ENCODE results near the gene HDAC4. TPM values are rescaled to one million over a fixed set of nuclear protein-coding genes. Genes with fewer than 3 reads are reported as not detected.

The HDAC4 gene
- total RNA-seq, 1 experiment from 2014 or later: 4.5 TPM

DNA sequence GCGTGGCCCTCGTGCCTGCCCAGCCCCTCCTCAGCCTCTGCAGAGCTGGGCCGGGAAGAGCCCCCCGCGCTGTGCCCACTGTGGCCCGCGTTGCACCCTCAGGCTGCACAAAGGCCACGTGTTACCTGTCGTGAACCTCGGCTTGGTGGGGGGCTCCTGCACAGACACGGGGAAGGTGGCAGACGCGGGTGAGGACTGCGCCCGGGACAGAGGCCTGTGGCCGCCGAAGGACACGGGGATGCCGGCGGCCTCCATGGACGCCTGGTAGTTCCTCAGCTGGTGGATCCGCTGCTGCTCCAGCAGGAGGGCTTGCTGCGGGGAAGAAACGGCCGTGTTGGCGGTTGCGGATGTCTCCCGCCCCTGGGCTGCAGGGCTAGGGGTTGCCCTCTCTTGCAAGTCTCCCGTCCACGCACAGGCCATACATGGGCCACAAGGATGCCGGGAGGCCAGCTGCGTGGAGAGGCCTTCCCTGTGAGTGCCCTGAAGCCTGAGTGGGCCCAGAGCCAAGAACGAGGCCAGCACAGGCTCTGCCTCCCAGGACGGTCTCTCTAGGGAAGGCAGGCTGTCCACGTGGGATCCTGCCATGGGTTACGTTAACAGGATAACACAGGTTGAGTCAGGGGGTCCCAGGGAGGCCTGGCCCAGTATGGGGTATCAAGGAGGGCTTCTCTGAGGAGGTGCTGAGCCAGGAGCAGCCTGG lies 289.3 kb downstream of the HDAC4 start:
- in situ Hi-C loops (cut with HindIII; ENCODE audit: low sequenced_read_pairs): no loop called here
- no peak for DNase-seq (ENCODE audit: low spot score)

DNA sequence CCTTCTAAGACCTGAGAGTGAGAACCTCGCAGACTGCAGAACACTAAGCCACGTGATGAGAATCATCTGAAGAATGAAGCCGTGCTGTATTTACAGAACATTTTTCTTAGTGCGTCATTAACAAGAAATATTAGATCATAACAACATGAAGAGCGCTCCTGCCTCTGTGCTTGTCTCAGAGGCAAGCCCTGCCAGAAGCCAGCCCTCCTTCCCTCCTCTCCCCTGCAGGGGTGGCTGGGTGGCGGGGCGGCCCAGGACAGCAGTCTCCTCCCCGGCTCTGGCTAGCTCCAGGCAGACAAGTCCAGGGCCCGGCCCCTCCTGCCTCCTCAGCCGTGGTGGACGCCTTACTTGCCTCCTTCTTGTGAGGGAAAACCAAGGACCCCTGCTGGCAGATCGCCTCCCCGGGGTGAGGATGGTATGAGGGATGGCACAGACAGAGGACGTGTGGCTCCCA lies 290.2 kb downstream of the HDAC4 start:
- in situ Hi-C loops (cut with HindIII; ENCODE audit: low sequenced_read_pairs): no loop called here
- DNase-seq (ENCODE audit: low spot score): no peak

DNA sequence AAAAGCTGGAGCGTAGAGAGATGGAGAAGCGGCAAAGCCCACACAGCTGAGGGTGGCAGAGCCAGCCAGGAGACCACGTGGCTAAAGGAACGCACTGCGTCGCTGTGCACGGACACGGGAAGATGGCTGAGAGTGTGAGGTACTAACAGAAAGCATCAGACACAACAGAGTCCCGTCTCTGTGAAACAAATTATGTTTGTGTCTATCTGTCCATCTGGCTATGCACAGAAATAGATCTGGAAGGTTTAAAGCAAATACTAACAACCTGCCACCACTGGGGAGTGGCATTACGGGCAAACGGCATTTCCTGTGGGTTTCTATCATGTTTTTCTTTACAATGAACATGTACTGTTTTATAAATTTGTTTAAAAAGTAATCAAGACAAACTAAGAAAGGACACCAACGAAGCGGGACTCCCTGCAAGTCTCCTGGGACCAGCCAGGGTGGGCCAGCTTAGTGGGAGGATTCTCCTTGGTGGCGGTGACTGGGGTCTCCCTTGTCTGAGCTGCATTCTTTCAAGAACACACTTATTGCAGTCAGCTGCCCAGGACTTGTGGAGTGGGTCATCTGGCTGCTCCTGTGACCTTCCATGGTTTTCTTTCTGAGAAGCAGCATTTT lies 290.8 kb downstream of the HDAC4 start:
- in situ Hi-C loops (cut with HindIII; ENCODE audit: low sequenced_read_pairs): no loop called here
- DNase-seq (ENCODE audit: low spot score): no peak

DNA sequence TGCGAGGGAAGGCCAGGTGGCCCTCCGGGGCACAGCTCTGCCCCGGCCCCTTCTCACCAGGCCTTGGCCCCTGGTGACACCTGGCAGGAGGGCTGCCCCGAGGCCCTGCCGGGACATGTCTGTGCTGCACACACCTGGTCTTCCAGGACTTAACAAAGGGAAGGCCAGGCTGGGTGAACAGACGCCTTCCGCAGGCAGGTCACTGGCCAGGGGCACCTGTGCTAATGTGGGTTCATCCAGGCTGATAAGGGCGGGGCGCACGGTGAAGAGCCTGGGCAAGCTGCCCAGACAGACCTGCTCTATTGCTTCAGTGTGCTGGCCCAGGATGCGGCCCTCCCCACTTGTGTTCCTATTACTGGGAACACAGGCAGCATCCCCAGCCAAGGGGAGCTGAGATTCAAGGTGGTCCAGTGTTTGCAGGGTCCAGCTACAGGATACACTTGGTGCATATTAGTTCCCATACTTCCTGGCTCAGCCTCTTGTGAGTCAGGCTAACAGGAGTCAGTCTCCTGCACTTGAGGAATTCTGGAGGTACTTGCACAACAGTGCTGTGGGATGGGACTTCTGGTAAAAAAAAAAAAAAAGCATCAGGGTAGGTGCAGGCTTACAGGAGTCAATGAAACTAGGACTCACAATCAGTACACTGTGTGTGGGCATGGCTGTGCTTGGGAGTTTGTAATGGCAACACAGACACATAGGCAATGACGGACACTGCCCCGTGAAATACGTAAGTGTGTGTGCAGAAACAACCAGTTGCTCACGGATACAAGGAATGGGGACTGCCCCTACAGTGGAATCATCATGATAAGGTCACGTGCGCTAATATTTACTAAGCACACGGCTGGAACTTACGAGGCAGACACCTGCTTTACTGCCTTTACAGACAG lies 291.5 kb downstream of the HDAC4 start:
- in situ Hi-C loops (cut with HindIII; ENCODE audit: low sequenced_read_pairs): no loop called here
- DNase-seq (ENCODE audit: low spot score): peak; percentile 71

DNA sequence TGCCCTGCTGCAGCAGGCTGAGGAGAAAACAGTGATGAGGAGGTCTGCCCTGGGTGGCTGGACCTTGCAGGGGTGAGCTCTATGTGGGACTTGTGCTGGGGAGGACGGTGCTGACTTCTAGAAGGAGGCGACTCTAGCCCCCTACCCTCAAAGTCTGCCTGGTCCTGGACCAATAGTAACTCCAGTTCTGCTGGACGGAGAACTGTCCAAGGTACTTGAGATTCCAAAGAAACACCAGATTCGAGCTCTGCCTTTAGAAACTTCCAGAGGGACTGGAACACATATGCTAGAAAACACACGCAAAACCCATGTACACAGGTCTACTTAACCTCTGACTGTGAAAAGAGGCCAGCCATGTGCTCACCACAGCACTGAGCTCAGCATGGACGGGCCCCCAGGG lies 292.4 kb downstream of the HDAC4 start:
- DNase-seq (ENCODE audit: low spot score): no peak
- in situ Hi-C loops (cut with HindIII; ENCODE audit: low sequenced_read_pairs): no loop called here

DNA sequence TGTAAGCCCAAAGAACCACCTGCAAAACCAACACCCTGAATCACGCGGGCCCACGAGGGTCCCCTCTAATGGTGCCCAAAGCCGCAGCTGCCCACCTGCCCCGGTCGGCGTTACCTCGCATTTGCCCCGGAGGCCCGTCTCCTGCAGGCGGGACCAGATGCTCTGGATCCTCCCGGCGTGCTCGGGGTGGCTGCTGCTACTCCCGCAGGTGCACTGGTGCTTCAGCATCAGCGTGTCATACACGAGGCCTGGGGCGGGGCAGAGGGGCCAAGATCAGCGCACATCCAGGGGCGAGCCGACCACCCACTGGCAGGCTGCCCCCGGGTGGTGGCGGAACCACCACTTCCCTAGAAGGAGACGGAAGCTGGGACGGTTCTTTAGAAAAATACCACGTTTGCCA lies 292.9 kb downstream of the HDAC4 start:
- in situ Hi-C loops (cut with HindIII; ENCODE audit: low sequenced_read_pairs): no loop called here
- DNase-seq (ENCODE audit: low spot score): no peak

DNA sequence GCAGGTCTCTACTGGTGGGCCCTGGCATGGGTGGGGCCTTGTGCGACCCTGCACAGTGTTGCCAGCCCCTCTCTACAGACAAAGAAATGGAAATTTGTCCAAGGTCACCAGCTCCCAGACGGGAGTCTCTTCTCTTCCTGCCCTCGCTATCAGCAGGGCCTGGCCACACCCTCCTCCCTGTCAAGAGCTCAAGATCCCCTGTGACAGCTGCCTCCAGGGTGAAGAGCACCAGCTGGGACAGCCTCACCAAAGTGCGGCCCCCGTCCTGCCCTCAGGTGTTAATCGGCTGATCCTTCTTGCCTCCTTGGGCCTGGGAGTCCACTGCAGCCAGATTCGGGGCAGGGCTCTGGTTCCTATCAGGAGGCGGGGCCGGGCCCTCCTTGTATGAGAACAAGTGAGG lies 293.9 kb downstream of the HDAC4 start:
- no peak for DNase-seq (ENCODE audit: low spot score)
- in situ Hi-C loops (cut with HindIII; ENCODE audit: low sequenced_read_pairs): no loop called here

DNA sequence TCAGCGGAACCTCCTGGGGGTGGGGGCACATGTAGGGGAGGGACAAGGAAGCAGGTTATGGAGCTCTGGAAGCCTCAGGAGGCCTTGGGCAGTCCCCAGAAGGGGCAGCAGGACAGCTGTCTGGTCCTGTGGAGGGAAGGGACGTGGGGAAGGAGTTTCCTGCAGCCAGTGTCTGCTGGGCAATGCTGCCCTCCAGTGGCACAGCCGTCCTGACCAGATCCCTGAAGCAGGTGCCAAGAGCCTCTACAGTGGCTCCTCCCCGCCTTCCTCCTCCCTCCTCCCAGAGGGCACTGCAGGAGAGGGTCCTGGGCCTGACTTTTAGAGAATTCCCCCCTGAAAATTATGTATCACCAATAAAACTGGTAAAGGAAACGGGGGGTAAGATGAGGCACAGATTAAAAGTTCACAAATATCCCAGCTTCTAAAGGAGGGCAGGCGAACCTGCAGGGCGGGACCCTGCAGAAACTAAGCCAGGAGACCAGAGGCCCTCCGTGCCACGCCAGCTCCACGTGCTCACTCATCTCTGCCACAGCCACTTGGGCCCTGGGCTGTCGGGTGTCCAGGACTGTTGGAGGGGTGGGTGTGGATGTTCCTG lies 294.4 kb downstream of the HDAC4 start:
- in situ Hi-C loops (cut with HindIII; ENCODE audit: low sequenced_read_pairs): no loop called here
- peak; percentile 45 for DNase-seq (ENCODE audit: low spot score)

DNA sequence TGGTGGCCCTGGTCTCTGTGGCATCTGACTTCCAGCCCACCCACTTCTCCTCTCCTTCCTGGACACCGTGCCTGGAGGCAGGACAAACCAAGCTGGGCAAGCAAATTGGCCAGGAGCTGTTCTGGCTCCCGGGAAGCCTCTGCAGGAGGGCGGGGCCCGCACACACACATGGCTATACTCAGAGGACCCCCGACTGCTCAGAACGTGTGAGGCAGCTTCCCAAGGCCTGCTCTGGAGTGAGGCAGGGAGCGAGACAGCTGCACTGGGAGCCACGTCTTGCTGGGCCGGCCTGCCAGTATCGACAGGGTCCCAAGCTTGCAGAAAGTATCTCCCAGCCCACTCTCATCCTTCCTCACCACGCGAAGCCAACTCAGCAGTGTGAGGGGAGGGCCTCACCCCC lies 295.6 kb downstream of the HDAC4 start:
- DNase-seq (ENCODE audit: low spot score): no peak
- in situ Hi-C loops (cut with HindIII; ENCODE audit: low sequenced_read_pairs): no loop called here

DNA sequence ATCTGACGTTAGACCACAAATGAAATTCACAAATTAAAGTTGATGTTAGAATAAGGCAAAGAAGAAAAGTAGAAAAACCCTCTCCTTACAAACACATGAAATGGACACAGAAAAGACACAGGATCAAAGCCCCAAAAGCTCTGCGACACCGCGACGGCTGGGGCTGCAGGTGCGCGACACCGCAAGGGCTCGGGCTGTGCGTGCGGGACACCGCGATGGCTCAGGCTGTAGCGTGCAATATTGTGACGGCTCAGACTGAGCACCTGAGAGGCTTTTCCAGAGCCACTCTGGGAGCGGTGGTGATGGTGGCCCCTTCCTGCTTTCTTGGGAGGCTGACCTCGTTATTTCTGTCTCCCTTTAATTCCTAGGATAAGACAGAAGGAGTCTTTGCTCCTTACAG lies 296.0 kb downstream of the HDAC4 start:
- in situ Hi-C loops (cut with HindIII; ENCODE audit: low sequenced_read_pairs): no loop called here
- no peak for DNase-seq (ENCODE audit: low spot score)

DNA sequence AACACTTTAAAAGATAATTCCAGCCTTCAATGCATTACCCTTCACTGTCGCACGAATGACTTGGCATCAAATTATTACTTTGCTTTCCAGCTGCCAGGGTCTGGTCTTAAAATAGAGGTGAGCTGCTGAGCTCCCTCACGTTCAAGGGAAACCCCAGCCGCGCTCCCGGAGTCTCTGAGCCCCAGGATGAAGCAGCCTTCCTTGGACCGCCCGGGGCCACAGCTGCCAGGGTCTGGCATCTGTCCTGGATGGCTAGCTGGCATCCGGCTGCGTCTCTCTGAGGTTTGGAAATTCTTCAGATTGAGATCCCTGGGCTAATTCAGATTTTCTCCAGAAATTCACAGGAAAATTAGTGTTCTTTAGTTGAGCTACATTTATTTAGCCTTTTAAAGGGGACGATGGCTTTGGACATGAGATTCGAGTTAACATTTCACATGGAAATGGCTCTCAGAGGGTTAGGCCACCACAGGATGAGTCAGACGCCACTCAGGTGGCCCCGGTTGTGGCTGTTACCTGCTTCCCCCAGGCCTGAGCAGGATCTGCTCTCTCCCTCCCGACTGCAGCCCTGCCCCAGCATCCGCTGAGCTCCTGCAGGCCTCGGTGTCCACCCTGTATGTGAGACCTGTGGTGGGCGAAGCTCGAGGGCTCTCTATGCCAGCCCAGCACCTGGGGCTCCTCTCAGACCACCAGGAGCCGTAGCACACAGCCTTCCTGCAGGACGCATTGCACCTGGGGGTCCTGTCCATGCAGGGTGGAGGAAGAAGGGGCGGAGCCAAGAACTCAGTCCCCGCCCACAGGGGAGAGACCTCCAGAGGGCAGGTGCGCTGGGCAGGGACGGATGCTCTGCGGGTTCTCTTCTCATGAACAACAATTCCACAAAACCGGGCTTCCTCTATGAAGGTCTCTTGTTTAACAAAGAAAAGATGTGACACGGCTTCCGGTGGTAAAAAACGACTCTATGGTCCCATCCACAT lies 297.4 kb downstream of the HDAC4 start:
- in situ Hi-C loops (cut with HindIII; ENCODE audit: low sequenced_read_pairs): no loop called here
- DNase-seq (ENCODE audit: low spot score): no peak

DNA sequence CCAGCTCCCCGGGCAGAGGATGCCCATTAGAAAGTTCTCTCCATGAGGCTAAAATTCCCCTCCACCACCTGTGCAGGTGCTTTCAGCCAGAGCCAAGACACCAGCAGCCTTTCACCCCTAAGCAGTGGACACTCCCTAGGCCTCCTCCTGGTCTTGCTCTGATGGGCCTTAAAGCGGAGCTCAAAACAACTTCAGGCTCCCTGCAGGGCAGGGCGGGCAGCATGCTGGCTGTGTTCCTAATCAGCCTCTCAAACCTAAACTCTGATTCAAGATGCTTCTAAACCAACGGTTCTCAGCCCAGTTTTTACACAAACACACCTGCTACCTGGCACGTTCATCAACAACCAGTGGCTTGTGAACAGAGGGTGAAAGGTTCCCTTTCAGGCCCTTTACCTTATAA lies 298.6 kb downstream of the HDAC4 start:
- in situ Hi-C loops (cut with HindIII; ENCODE audit: low sequenced_read_pairs): no loop called here
- DNase-seq (ENCODE audit: low spot score): no peak

DNA sequence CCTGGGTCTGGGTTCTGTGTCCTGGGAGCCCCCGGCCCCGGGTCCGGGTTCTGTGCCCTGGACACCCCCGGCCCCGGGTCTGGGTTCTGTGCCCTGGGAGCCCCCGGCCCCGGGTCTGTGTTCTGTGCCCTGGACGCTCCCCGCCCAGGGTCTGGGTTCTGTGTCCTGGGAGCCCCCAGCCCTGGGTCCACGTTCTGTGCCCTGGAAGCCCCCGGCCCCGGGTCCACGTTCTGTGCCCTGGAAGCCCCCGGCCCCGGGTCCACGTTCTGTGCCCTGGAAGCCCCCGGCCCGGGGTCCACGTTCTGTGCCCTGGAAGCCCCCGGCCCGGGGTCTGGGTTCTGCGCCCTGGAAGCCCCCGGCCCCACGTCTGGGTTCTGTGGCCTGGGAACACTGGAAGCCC lies 299.0 kb downstream of the HDAC4 start:
- in situ Hi-C loops (cut with HindIII; ENCODE audit: low sequenced_read_pairs): no loop called here
- DNase-seq (ENCODE audit: low spot score): no peak

DNA sequence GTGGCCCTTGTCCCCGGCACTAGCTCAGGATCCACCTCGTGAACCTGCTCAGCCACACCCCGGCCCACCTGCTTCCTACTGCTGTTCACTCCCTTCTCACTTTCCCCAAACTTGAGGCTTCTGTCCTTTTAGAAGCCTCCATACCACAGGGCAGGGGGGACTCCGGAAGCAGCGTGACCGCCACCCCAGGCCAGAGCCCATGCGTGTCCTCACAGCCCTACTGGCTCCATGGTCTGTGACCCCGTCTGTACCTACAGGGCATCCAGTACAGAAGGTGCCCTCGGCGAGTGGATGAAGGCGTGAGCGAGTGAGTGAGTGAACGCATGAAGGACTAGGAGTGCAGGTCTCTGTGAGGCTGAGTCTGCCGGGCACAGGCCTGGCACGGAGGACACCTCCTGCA lies 299.7 kb downstream of the HDAC4 start:
- DNase-seq (ENCODE audit: low spot score): no peak
- in situ Hi-C loops (cut with HindIII; ENCODE audit: low sequenced_read_pairs): no loop called here

DNA sequence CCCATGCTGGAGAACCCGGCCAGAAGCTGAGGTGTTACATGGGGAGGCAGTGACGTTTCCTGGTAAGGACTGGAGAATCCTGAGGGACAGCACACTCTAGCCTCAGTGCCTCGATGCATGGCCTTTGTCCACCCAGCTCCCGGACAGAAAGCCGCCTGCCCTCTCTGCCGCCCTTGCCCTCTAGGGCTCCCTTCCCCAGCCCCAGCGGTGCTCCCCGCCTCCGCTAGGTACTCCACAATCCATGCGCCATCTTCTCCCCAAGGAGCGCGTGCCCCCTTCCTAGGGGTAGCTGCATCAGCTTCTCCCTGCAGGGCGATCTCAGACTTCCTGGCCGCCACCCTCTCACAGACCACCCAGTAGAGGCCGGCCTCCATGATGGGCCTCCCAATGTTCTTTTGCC lies 301.3 kb downstream of the HDAC4 start:
- DNase-seq (ENCODE audit: low spot score): no peak
- in situ Hi-C loops (cut with HindIII; ENCODE audit: low sequenced_read_pairs): no loop called here

DNA sequence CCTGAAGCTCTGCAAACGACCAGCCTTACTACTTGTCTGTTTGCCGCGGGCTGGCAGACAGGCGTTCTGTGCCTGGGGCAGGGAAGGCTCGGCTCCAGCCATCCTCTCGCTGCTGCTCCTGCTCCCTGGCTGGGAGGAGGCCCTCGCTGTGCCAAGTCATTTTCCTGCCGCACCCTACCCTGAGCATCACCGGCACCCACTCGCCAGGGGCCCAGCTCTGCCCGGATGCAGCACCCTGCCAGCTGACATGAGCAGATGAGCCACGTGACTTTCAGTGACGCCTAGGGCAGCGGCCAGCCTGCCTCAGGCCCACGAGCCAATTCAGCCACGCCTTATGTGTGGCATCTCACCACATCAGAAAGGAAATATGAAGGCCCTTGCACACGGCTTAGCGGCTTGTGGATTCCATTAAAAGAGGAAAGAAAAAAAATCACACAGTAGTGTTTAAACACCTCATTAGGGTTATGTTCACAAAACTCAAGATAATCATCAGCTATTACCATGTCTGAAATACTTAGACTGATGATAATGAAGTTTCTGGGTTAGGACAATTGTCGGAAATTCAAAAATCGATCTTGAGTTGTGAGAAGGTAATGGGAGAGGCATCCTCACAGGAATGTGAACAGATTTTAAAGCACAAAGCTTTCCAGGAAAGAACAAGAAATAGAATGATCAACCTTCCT lies 302.4 kb downstream of the HDAC4 start:
- in situ Hi-C loops (cut with HindIII; ENCODE audit: low sequenced_read_pairs): no loop called here
- peak; percentile 44 for DNase-seq (ENCODE audit: low spot score)

DNA sequence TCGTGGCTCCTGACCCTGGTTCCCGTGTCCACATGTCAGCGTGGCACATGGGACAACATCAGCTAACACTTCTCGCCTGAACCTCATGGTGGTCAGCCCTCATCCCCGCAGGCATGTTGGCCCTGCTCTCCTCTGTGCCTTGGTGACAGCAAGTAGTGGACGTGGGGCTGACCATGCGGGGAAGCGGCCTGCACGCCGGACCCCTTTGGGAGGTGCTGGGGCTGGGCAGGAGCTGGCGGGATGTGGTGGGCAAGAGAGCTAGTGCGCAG lies 303.5 kb downstream of the HDAC4 start:
- DNase-seq (ENCODE audit: low spot score): no peak
- in situ Hi-C loops (cut with HindIII; ENCODE audit: low sequenced_read_pairs): no loop called here

DNA sequence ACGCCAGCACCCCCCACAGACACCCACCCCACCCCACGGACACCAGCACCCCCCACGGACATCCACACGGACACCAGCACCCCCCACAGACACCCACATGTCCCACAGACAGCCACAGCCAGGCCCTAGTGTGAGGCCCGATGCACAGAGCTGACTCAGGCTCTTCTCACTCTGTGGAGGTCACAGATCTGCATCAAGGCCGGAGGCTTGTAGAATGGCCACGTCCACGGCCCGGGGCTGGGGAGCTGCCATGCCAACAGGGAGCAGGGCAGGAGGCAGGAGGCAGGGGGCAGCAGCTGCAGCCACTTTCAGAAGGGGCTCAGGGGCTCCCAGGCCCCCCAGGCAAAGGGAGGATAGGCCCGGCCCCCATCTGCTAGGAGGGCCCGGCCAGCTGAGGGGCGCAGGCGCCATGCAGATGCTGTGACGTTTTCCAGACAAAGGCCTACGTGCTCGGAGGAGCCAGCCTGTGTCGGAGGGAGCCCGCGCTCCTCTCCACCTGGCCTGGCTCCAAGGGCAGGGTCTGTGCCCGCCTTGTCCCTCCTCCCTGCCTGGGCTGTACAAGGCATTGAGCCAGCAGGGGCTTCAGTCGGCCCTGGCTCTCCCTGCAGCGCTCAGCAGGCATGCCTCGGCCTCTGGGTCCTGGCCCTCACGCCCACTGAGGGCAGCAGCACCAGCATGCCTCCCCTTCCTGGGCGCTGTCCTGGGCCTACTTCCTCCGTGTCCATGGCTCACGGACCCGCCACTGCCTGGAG lies 304.0 kb downstream of the HDAC4 start:
- DNase-seq (ENCODE audit: low spot score): no peak
- in situ Hi-C loops (cut with HindIII; ENCODE audit: low sequenced_read_pairs): no loop called here
